GM12891 (cell line): Measurements from ENCODE around the gene ICE1.

Experiments used
- DNase-seq: peaks from one replicate; pipeline ENCODE4 v3.0.0; 2011; ENCODE audit warnings: low spot score; ENCODE audit not compliant: insufficient read length
- FAIRE-seq: peaks from 2 replicates; lab custom pipeline; 2011; peaks lifted over from hg19 to GRCh38; lab: Jason Lieb, UNC
- PAX5 ChIP-seq: IDR thresholded peaks from 2 replicates; pipeline ENCODE4 v1.6.1; 2011; ENCODE audit warnings: low read length, moderate library complexity, mild to moderate bottlenecking; ENCODE audit not compliant: insufficient read depth, severe bottlenecking
- POLR2A ChIP-seq: IDR thresholded peaks from 2 replicates; pipeline ENCODE4 v1.6.1; 2011; ENCODE audit warnings: low read depth, low read length, control low read depth
- POLR2AphosphoS5 ChIP-seq: IDR thresholded peaks from 2 replicates; pipeline ENCODE4 v1.6.1; 2011; ENCODE audit warnings: low read depth, low read length, control low read depth
- POU2F2 ChIP-seq: IDR thresholded peaks from 2 replicates; pipeline ENCODE4 v1.6.1; 2011; ENCODE audit warnings: low read depth, mild to moderate bottlenecking, control low read depth, low read length, moderate library complexity
- SPI1 ChIP-seq: IDR thresholded peaks from 2 replicates; pipeline ENCODE4 v1.6.1; 2011; ENCODE audit warnings: low read depth, low read length, control low read depth
- TAF1 ChIP-seq: IDR thresholded peaks from 2 replicates; pipeline ENCODE4 v1.6.1; 2011; ENCODE audit warnings: low read depth, low read length, control low read depth

ICE1 gene

DNA sequence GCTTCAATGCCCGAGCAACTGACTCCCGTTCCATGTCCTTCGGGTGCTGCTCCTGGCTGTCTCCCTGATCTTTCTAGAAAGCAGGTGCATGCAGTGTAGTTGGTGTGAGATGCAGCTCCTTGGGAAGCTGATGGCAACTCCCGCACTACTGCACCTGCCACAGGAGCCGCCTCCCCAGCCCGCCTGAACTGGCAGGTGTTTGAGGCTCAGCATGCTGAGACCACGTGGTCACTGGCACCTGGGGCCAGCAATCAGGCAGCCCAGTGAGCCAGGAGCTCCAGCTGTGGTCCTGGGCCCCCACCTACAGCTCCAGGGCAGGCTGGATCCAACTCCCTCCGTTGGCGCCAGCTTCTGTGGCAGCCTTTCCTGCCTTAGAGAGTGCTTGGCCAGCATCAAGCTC is 111.5 kb downstream of the ICE1 start:
- DNase-seq, result no peak
- TF ChIP-seq PAX5 (no peak), TAF1 (no peak), POLR2AphosphoS5 (no peak), SPI1 (no peak), POLR2A (no peak), POU2F2 (no peak)
- no peak for FAIRE-seq

DNA sequence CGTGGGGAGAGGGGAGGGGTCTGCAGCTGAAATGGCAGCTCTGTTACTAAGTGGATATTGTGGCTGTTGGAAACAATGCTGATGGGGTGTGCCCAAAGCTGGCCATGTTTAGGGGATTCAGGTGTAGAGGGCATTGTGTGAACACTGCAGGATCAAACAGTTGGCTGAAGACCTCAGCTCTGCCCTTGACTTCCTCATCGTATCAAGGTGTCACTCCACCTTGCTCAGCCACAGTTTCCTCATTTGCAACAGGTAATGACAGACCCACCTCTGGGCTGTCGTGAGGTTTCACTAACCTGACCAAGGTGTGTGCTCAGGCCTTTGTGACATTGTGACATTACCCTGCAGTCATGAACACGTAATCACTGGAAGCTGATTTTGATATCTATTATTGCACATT is 111.9 kb downstream of the ICE1 start:
- DNase-seq (no peak), FAIRE-seq (no peak)
- no peak for TF ChIP-seq SPI1
- no peak for TF ChIP-seq TAF1
- no peak for TF ChIP-seq PAX5
- no peak for TF ChIP-seq POU2F2
- no peak for TF ChIP-seq POLR2AphosphoS5
- no peak for TF ChIP-seq POLR2A

DNA sequence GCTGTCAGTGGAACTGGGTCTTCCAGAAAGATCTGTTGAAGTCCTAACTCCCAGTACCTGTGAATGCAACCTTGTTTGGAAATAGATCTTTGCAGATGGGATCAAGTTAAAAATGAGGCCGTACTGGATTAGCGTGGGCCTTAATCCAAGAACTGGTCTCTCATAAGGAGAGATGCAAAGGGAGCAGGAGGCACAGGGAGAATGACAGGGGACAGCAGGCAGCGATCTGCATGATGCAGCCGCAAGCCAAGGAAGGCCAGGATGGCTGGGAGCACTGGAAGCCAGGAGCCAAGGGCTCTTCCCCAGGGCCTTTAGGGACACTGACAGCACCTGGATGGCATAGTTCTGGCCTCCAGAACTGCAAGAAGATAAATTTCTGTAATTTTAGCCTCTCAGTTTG is 114.4 kb downstream of the ICE1 start:
- TF ChIP-seq POU2F2 (no peak), TAF1 (no peak), SPI1 (no peak), PAX5 (no peak), POLR2A (no peak), POLR2AphosphoS5 (no peak)
- no peak for DNase-seq
- no peak for FAIRE-seq

DNA sequence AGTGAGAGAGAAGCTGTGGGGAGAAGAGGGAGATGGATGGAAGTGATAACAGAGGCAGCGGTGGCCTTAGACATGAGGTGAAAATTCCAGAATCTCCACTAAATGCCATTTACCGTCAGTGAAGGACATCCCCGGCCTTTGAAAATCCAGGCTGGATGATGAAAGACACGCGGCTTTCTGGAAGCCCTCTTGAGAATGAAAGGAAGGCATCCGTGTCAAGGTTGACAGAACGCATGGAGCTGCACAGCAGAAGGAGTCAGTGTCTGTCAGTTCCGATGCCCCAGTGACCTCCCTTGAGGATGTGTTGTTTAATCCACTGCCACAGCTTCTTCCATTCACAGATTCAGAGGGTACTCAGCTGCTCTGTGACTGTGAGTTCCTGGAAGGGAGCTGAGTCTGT is 114.9 kb downstream of the ICE1 start:
- no peak for FAIRE-seq

DNA sequence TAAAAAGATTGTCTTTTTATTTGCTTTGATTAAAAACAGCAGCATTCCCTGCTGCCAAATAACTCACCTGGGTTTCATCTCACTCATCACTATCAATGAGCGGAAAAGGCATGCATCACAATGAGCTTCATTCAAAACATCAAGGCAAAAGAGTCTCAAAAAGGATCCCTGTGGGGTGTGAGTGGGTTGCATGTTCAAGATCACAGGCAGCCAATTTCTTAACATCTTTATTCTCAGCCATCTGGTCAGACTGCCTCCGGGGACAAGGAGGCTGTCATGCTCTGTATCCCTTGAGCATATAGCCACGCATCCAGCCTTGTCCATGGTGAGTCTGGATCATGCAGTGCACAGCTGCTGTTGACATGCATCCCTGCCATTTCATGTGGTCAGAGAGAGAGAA is 117.1 kb downstream of the ICE1 start:
- DNase-seq (no peak), FAIRE-seq (no peak)
- TF ChIP-seq SPI1 (no peak), POLR2A (no peak), POLR2AphosphoS5 (no peak), PAX5 (no peak), POU2F2 (no peak), TAF1 (no peak)

More for the DNA sequence above, 114.9 kb downstream of the ICE1 start:
- no peak for DNase-seq
- no peak for TF ChIP-seq TAF1
- TF ChIP-seq POU2F2, result no peak
- no peak for TF ChIP-seq SPI1
- TF ChIP-seq POLR2AphosphoS5, result no peak
- TF ChIP-seq POLR2A, result no peak
- no peak for TF ChIP-seq PAX5
